Measurements from ENCODE around the gene LMNB1. TPM values are rescaled to one million over a fixed set of nuclear protein-coding genes. Genes with fewer than 3 reads are reported as not detected.
A peak's percentile ranks its signal among the peaks of the same experiment; 100 is the strongest.
"Not testable (repeated sequence)": the region's sequence is repeated elsewhere in the genome, so short reads cannot be mapped to it uniquely, and the experiment has no call there.

LMNB1 gene
- total RNA-seq, 6 donors from 2014 or later, result 11.1 to 18.5 (median 15.9) TPM

GRCh38 chr5:126777257-126777974 is 480 bp downstream of the LMNB1 start:
- H3K4me3 ChIP-seq, result peak overlapping the region; percentile 43 to 91 (median 70)
- H3K27me3 ChIP-seq, result no peaks in the 10 kb centered on the region
- no peaks in the 10 kb centered on the region for H3K36me3 ChIP-seq
- peaks cover 13 to 30% (median 15%) of the 10 kb centered on the region in 4 donors for H3K4me1 ChIP-seq
- WGBS, 2 donors, result 0 to 1% methylated on average over 12 to 79 of the region's 93 CpGs
- peak overlapping the region; percentile 90 to 96 (median 94) for H3K27ac ChIP-seq
- TF ChIP-seq POLR2AphosphoS5 (IDR thresholded peaks at IDR 0.05) (peak in 1 of 2 donors; percentile 9), EP300 (IDR thresholded peaks at IDR 0.05) (no peak), CTCF (IDR thresholded peaks at IDR 0.05) (peak in 4 of 6 experiments; percentile 8 to 42 (median 23)), POLR2A (IDR thresholded peaks at IDR 0.05) (no peak)
- DNase-seq (peak; percentile 68 to 94), ATAC-seq (ENCODE audit: low FRiP score in 2 of 2) (peak; percentile 60 to 75)
- no peaks in the 10 kb centered on the region for H3K9me3 ChIP-seq

- DNase-seq (peak; percentile 95), ATAC-seq (ENCODE audit: low FRiP score in 2 of 2) (peak; percentile 83 to 89)
- peak overlapping the region; percentile 43 to 91 (median 70) for H3K4me3 ChIP-seq
- H3K4me1 ChIP-seq, result peaks cover 13 to 30% (median 15%) of the 10 kb centered on the region in 4 donors
- H3K9me3 ChIP-seq, result no peaks in the 10 kb centered on the region
- H3K36me3 ChIP-seq, result no peaks in the 10 kb centered on the region
- WGBS, 2 donors, result 0 to 1% methylated on average over 7 to 35 of the region's 66 CpGs
- no peaks in the 10 kb centered on the region for H3K27me3 ChIP-seq
- TF ChIP-seq POLR2AphosphoS5 (IDR thresholded peaks at IDR 0.05), result peak; percentile 8 to 57
- TF ChIP-seq EP300 (IDR thresholded peaks at IDR 0.05), result peak in 1 of 4 donors; percentile 11
- TF ChIP-seq CTCF (IDR thresholded peaks at IDR 0.05), result peak in 1 of 6 experiments; percentile 16
- TF ChIP-seq POLR2A (IDR thresholded peaks at IDR 0.05), result peak in 3 of 4 donors; percentile 27 to 54 (median 51)
- H3K27ac ChIP-seq, result peak overlapping the region; percentile 90 to 96 (median 94)
Measured at GRCh38 chr5:126777975-126778674, 1.2 kb downstream of the LMNB1 start.

GRCh38 chr5:126778675-126779403 is 1.9 kb downstream of the LMNB1 start:
- DNase-seq (no peak), ATAC-seq (ENCODE audit: low FRiP score in 2 of 2) (no peak)
- peaks cover 13 to 30% (median 15%) of the 10 kb centered on the region in 4 donors for H3K4me1 ChIP-seq
- H3K27me3 ChIP-seq, result no peaks in the 10 kb centered on the region
- H3K27ac ChIP-seq, result peak overlapping the region; percentile 90 to 96 (median 94)
- no peaks in the 10 kb centered on the region for H3K36me3 ChIP-seq
- H3K4me3 ChIP-seq, result peak overlapping the region; percentile 43 to 91 (median 70)
- TF ChIP-seq EP300 (IDR thresholded peaks at IDR 0.05) (no peak), CTCF (IDR thresholded peaks at IDR 0.05) (no peak), POLR2A (IDR thresholded peaks at IDR 0.05) (no peak), POLR2AphosphoS5 (IDR thresholded peaks at IDR 0.05) (no peak)
- H3K9me3 ChIP-seq, result no peaks in the 10 kb centered on the region
- 24 to 32% methylated on average over 12 to 17 of the region's 17 CpGs for WGBS, 2 donors

- ATAC-seq (ENCODE audit: low FRiP score in 2 of 2) (no peak), DNase-seq (peak in 1 of 2 donors; percentile 51)
- Histone ChIP-seq H3K27me3 (no peaks in the 10 kb centered on the region), H3K4me1 (peaks cover 13 to 30% (median 15%) of the 10 kb centered on the region in 4 donors), H3K27ac (no peak overlapping the region), H3K4me3 (no peak overlapping the region), H3K9me3 (no peaks in the 10 kb centered on the region), H3K36me3 (no peaks in the 10 kb centered on the region)
- WGBS, 2 donors, result 35 to 37% methylated on average over 7 of the region's 7 CpGs
- TF ChIP-seq POLR2AphosphoS5 (IDR thresholded peaks at IDR 0.05) (no peak), CTCF (IDR thresholded peaks at IDR 0.05) (peak; percentile 34 to 76 (median 51)), POLR2A (IDR thresholded peaks at IDR 0.05) (no peak), EP300 (IDR thresholded peaks at IDR 0.05) (no peak)
Measured at GRCh38 chr5:126780165-126780827, 3.4 kb downstream of the LMNB1 start.

- H3K27me3 ChIP-seq; H3K36me3 ChIP-seq; H3K9me3 ChIP-seq; H3K4me1 ChIP-seq; H3K27ac ChIP-seq; ATAC-seq (ENCODE audit: low FRiP score in 2 of 2); DNase-seq; H3K4me3 ChIP-seq: not testable (repeated sequence)
- WGBS, 2 donors, result 78 to 88% methylated on average over 7 of the region's 7 CpGs
Measured at GRCh38 chr5:126788409-126788808, 11.5 kb downstream of the LMNB1 start.

All from upper lobe of left lung (tissue), 6 donors.